Mesodermal cell (in vitro differentiated cells): ENCODE results near the gene OAS1.
"Not testable (repeated sequence)": the region's sequence is repeated elsewhere in the genome, so short reads cannot be mapped to it uniquely, and the experiment has no call there.

Source experiments
- H3K27ac ChIP-seq: 2 replicates; pipeline ENCODE4 v1.7.0; 2013; ENCODE audit warnings: mild to moderate bottlenecking, low read depth, low read length, moderate library complexity; ENCODE audit not compliant: severe bottlenecking
- H3K36me3 ChIP-seq: 2 replicates; pipeline ENCODE4 v1.7.1; 2013; ENCODE audit warnings: mild to moderate bottlenecking, low read length, moderate library complexity; ENCODE audit not compliant: control insufficient read depth, insufficient read depth
- H3K4me1 ChIP-seq: one replicate; pipeline ENCODE4 v1.7.1; 2013; ENCODE audit warnings: mild to moderate bottlenecking, low read length; ENCODE audit not compliant: insufficient read depth, control insufficient read depth, poor library complexity, severe bottlenecking
- H3K4me3 ChIP-seq: 2 replicates; pipeline ENCODE4 v1.7.0; 2013; ENCODE audit warnings: low read length, control low read depth, mild to moderate bottlenecking; ENCODE audit not compliant: insufficient read depth, poor library complexity, severe bottlenecking; ENCODE audit errors: extremely low read depth
- H3K9me3 ChIP-seq: 2 replicates; pipeline ENCODE4 v1.7.1; 2013; ENCODE audit warnings: mild to moderate bottlenecking, low read length, moderate library complexity; ENCODE audit not compliant: control insufficient read depth
- WGBS, 2 experiments: methylation state at CpG; one replicate each; pipeline ENCODE4 v1.1.5; 2013; ENCODE audit warnings: missing lambda C conversion rate in 2 of 2; ENCODE audit not compliant: insufficient coverage in 2 of 2; 5-methylcytosine and 5-hydroxymethylcytosine counted together

Gene OAS1

GRCh38 chr12:112919121-112919520 lies 12.4 kb downstream of the OAS1 start:
- H3K4me3 ChIP-seq, result no peak overlapping the region
- H3K4me1 ChIP-seq, result no peaks in the 10 kb centered on the region
- H3K27ac ChIP-seq, result no peak overlapping the region
- WGBS, 2 experiments, result 81 to 82% methylated on average over 6 of the region's 6 CpGs
- H3K9me3 ChIP-seq, result no peaks in the 10 kb centered on the region
- H3K36me3 ChIP-seq, result no peaks in the 10 kb centered on the region

- Histone ChIP-seq H3K27ac (no peak overlapping the region), H3K36me3 (no peaks in the 10 kb centered on the region), H3K4me3 (no peak overlapping the region), H3K9me3 (no peaks in the 10 kb centered on the region), H3K4me1 (no peaks in the 10 kb centered on the region)
- WGBS, 2 experiments, result 53 to 88% methylated on average over 4 of the region's 7 CpGs
These were observed 18.2 kb downstream of the OAS1 start for GRCh38 chr12:112924986-112925385.

DNA sequence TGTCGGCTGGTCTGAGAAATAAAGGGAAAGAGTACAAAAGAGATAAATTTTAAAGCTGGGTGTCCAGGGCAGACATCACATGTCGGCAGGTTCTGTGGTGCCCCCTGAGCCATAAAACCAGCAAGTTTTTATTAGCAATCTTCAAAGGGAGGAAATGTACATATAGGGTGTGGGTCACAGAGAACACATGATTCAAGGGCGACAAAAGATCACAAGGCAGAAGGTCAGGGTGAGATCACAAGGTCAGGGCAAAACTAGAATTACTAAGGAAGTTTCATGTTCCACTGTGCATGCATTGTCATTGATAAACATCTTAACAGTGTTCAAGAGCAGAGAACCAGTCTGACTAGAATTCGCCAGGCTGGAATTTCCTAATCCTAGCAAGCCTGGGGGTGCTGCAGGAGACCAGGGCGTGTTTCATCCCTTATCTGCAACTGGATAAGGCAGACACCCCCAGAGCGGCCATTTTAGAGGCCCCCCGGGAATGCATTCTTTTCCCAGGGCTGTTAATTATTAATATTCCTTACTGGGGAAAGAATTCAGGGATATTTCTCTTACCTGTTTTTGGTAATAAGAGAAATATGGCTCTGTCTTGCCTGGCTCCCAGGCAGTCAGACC lies 19.8 kb downstream of the OAS1 start:
- WGBS, 2 experiments, result 71 to 96% methylated on average over 2 to 3 of the region's 7 CpGs
- H3K27ac ChIP-seq, result not testable (repeated sequence)

DNA sequence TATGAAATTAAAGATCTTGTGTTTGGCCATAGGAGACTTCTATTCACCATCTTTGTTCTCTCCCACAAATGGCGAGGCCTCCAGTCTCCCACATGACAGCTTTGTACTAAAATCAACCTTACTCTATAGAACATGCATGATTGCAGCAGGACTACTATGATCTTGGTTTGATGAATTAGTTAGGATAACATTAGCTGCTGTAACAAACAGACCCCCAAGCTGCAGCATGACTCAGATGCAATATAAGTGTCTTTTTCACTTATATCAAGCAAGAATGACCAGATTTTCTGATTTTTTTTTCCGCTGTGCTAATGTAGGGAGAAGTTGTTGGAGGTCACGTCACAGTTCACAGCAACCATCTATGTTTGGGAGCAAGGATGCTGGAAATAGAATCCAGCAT lies 20.7 kb downstream of the OAS1 start:
- no peak overlapping the region for H3K4me3 ChIP-seq
- H3K4me1 ChIP-seq, result no peaks in the 10 kb centered on the region
- no peaks in the 10 kb centered on the region for H3K9me3 ChIP-seq
- H3K36me3 ChIP-seq, result no peaks in the 10 kb centered on the region
- H3K27ac ChIP-seq, result no peak overlapping the region
- no CpG with 5 or more reads among the region's 3 CpGs for WGBS, 2 experiments

More for the DNA sequence above, 19.8 kb downstream of the OAS1 start:
- H3K9me3 ChIP-seq, H3K4me1 ChIP-seq, H3K4me3 ChIP-seq, H3K36me3 ChIP-seq: not testable (repeated sequence)

DNA sequence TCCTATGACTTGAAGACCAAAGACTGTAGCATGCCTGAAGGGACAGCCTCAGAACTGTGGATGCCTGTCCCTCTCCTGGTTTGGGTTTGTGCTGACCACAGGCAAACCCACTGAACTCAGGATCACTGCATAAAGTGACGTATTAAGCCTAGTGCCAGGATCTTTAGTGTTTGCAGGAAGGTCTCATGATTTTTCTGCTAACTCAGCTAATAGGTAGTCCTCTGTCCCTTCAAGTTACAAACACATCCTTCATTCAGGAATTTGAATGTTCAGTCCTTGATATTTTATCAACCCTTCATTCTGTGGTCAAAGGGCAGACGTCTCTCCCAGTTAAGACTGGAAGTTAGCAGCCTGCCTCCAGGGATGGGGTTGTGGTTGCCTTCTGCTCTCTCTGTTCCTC lies 21.2 kb downstream of the OAS1 start:
- no peak overlapping the region for H3K4me3 ChIP-seq
- H3K4me1 ChIP-seq, result no peaks in the 10 kb centered on the region
- H3K27ac ChIP-seq, result no peak overlapping the region
- 89 to 100% methylated on average over 1 of the region's 2 CpGs for WGBS, 2 experiments
- H3K36me3 ChIP-seq, result no peaks in the 10 kb centered on the region
- no peaks in the 10 kb centered on the region for H3K9me3 ChIP-seq

DNA sequence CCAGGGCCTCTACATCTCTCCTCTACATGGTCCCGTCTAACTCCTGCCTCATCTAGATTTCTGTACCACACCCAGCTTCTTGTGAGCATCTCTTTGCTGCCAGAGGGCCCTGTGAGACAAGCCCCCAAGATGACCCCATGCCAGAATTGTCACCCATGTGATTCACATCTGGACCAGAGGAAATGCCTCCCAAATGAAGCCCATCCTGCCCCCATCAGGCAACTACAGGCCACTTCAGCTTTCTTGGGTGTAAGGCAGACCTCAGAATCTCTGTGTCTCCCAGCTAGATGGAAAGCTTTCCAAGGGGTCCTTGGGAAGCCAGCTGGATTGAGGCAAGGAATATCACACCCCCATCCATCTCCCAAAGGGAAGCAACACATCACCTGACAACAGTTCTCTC lies 22.2 kb downstream of the OAS1 start:
- H3K4me1 ChIP-seq, result no peaks in the 10 kb centered on the region
- WGBS, 2 experiments, result 77 to 80% methylated on average over 1 of the region's 1 CpG
- H3K27ac ChIP-seq, result no peak overlapping the region
- no peak overlapping the region for H3K4me3 ChIP-seq
- no peaks in the 10 kb centered on the region for H3K9me3 ChIP-seq
- H3K36me3 ChIP-seq, result no peaks in the 10 kb centered on the region

- Histone ChIP-seq H3K27ac (no peak overlapping the region), H3K4me1 (no peaks in the 10 kb centered on the region), H3K36me3 (no peaks in the 10 kb centered on the region), H3K4me3 (no peak overlapping the region), H3K9me3 (no peaks in the 10 kb centered on the region)
- 88 to 100% methylated on average over 1 to 3 of the region's 3 CpGs for WGBS, 2 experiments
These were observed 23.0 kb downstream of the OAS1 start for GRCh38 chr12:112929715-112930114.

DNA sequence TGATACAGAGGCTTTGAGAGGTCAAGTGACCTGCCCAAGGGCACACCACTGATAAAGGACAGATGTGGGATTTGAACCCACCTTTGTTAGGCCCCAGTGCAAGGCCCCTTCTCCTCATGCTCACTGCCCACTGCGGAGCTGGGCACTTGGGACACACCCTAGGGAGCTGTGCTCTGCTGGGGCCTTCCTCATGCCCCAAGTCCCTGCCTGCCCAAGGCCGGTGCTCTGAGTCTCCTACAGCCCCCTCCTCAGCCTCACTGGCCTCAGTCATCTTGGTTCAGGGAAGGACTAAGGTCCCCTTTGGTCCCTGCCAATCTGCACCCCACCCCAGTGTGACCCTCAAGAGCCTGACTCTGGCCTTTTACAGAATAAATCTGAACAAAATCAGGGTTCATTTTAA lies 23.6 kb downstream of the OAS1 start:
- Histone ChIP-seq H3K27ac (no peak overlapping the region), H3K9me3 (no peaks in the 10 kb centered on the region), H3K4me1 (no peaks in the 10 kb centered on the region), H3K4me3 (no peak overlapping the region), H3K36me3 (no peaks in the 10 kb centered on the region)
- WGBS, 2 experiments, result 94 to 100% methylated on average over 1 to 2 of the region's 2 CpGs

- WGBS, 2 experiments, result 55 to 75% methylated on average over 4 to 5 of the region's 6 CpGs
- no peaks in the 10 kb centered on the region for H3K36me3 ChIP-seq
- no peaks in the 10 kb centered on the region for H3K9me3 ChIP-seq
- H3K27ac ChIP-seq, result no peak overlapping the region
- H3K4me3 ChIP-seq, result no peak overlapping the region
- no peaks in the 10 kb centered on the region for H3K4me1 ChIP-seq
These were observed 25.8 kb downstream of the OAS1 start for GRCh38 chr12:112932485-112933128.

- H3K9me3 ChIP-seq, result no peaks in the 10 kb centered on the region
- no peak overlapping the region for H3K4me3 ChIP-seq
- no peaks in the 10 kb centered on the region for H3K4me1 ChIP-seq
- H3K36me3 ChIP-seq, result no peaks in the 10 kb centered on the region
- no peak overlapping the region for H3K27ac ChIP-seq
- WGBS, 2 experiments, result 100% methylated on average over 1 of the region's 2 CpGs
These were observed 26.4 kb downstream of the OAS1 start for GRCh38 chr12:112933129-112933505.

DNA sequence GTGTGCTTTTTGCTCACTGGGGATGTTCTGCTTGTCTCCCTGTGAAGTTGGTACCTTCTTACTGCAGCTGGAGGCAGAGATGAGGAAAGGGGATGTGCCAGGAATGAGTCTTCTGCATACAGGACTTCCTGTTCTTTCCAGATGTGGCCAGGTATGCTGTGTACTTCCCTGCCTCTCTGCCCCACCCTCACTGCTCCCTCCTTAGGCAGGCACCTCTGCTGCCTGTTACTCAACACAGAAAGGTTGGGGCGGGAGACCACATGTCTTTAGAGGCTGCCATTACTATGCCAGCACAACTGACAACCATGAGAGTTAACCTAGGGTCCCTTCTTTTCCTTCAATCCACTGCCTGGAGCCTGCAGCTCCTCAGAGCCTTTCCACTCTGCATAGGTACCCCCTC lies 29.5 kb downstream of the OAS1 start:
- WGBS, 2 experiments, result 50 to 83% methylated on average over 1 of the region's 1 CpG
- no peaks in the 10 kb centered on the region for H3K9me3 ChIP-seq
- H3K36me3 ChIP-seq, result no peaks in the 10 kb centered on the region

More for the DNA sequence above, 29.5 kb downstream of the OAS1 start:
- no peak overlapping the region for H3K27ac ChIP-seq
- no peaks in the 10 kb centered on the region for H3K4me1 ChIP-seq
- H3K4me3 ChIP-seq, result no peak overlapping the region
